GM23338 (cell line): ENCODE results near the gene KRTAP20-2. TPM values are rescaled to one million over a fixed set of nuclear protein-coding genes. Genes with fewer than 3 reads are reported as not detected.

Experiments used
- ATAC-seq: fragments of 200-7000 bp; cut with Tn5 transposase; 3 replicates; pipeline ENCODE4 v1.9.1; 2020
- DNase-seq: peaks from one replicate; pipeline ENCODE4 v3.0.0-alpha.2; 2015; ENCODE audit warnings: low spot score
- H2AFZ ChIP-seq: fragments of 200-600 bp; sonication (generic); 2 replicates; pipeline ENCODE4 v1.8.0; 2016; ENCODE audit warnings: antibody characterized with exemption, mild to moderate bottlenecking, moderate library complexity
- H3F3A ChIP-seq: fragments of 200-600 bp; sonication (generic); replicated peaks from 2 replicates; pipeline ENCODE4 v1.8.0; 2017; ENCODE audit warnings: antibody characterized with exemption, mixed run types, low read depth
- H3K27ac ChIP-seq: fragments of 200-600 bp; sonication (generic); 2 replicates; pipeline ENCODE4 v1.6.1; 2016; ENCODE audit warnings: low read depth
- H3K27me3 ChIP-seq: fragments of 200-600 bp; sonication (generic); 2 replicates; pipeline ENCODE4 v1.8.0; 2016; ENCODE audit warnings: mild to moderate bottlenecking, mixed run types, moderate library complexity; ENCODE audit not compliant: insufficient read depth
- H3K36me3 ChIP-seq: fragments of 200-600 bp; sonication (generic); 2 replicates; pipeline ENCODE4 v1.8.0; 2016; ENCODE audit warnings: mild to moderate bottlenecking; ENCODE audit not compliant: insufficient read depth
- H3K4me1 ChIP-seq: fragments of 200-600 bp; sonication (generic); 2 replicates; pipeline ENCODE4 v1.8.0; 2016; ENCODE audit warnings: mild to moderate bottlenecking, moderate library complexity; ENCODE audit not compliant: insufficient read depth
- H3K4me2 ChIP-seq: fragments of 200-600 bp; sonication (generic); 2 replicates; pipeline ENCODE4 v1.7.1; 2017; ENCODE audit warnings: mixed run types
- H3K4me3 ChIP-seq: fragments of 200-600 bp; sonication (generic); 2 replicates; pipeline ENCODE4 v1.6.1; 2016; ENCODE audit warnings: mixed run types
- H3K79me2 ChIP-seq: fragments of 200-600 bp; sonication (generic); replicated peaks from 2 replicates; pipeline ENCODE4 v1.8.0; 2017; ENCODE audit warnings: mild to moderate bottlenecking; ENCODE audit not compliant: insufficient read depth
- H3K9me2 ChIP-seq: fragments of 200-600 bp; sonication (generic); 2 replicates; pipeline ENCODE4 v1.8.0; 2017; ENCODE audit not compliant: insufficient read depth
- H4K20me1 ChIP-seq: fragments of 200-600 bp; sonication (generic); replicated peaks from 2 replicates; pipeline ENCODE4 v1.8.0; 2017; ENCODE audit warnings: mild to moderate bottlenecking; ENCODE audit not compliant: insufficient read depth
- H3K27ac Mint-ChIP-seq: 2 replicates; pipeline ENCODE4 v1.8.0; 2020; ENCODE audit warnings: inconsistent platforms, mild to moderate bottlenecking, moderate library complexity, mixed read lengths
- H3K27me3 Mint-ChIP-seq: 3 replicates; pipeline ENCODE4 v1.8.0; 2022; ENCODE audit warnings: low read depth, mild to moderate bottlenecking, moderate library complexity, mixed read lengths, inconsistent platforms; ENCODE audit not compliant: insufficient read depth, poor library complexity
- H3K36me3 Mint-ChIP-seq: 3 replicates; pipeline ENCODE4 v1.8.0; 2021; ENCODE audit warnings: low read depth, mild to moderate bottlenecking, inconsistent platforms, moderate library complexity, mixed read lengths
- H3K4me1 Mint-ChIP-seq: 3 replicates; pipeline ENCODE4 v1.8.0; 2020; ENCODE audit warnings: mild to moderate bottlenecking, inconsistent platforms, mixed read lengths
- H3K4me3 Mint-ChIP-seq: 3 replicates; pipeline ENCODE4 v1.8.0; 2021; ENCODE audit warnings: moderate library complexity, mild to moderate bottlenecking, inconsistent platforms, mixed read lengths
- H3K9me3 Mint-ChIP-seq: 3 replicates; pipeline ENCODE4 v1.8.0; 2020; ENCODE audit warnings: moderate library complexity, mild to moderate bottlenecking, inconsistent platforms, mixed read lengths
- CREB1 ChIP-seq: fragments of 250-450 bp; sonication (Bioruptor Pico); IDR thresholded peaks from 2 replicates; pipeline ENCODE4 v1.5.0; 2020; ENCODE audit warnings: low read depth, mild to moderate bottlenecking, moderate library complexity
- EZH2 ChIP-seq: fragments of 200-600 bp; sonication (generic); IDR thresholded peaks from one replicate; pipeline ENCODE4 v1.8.0; 2017; ENCODE audit warnings: antibody characterized with exemption, mild to moderate bottlenecking, low read depth; ENCODE audit not compliant: unreplicated experiment
- EZH2phosphoT487 ChIP-seq: fragments of 200-600 bp; sonication (generic); IDR thresholded peaks from one replicate; pipeline ENCODE4 v1.8.1; 2018; ENCODE audit warnings: antibody characterized with exemption; ENCODE audit not compliant: unreplicated experiment
- JUNB ChIP-seq: IDR thresholded peaks from one replicate; pipeline ENCODE4 v1.6.1; 2016; ENCODE audit warnings: antibody characterized with exemption; ENCODE audit not compliant: unreplicated experiment
- NANOG ChIP-seq: IDR thresholded peaks from 2 replicates; pipeline ENCODE4 v1.6.1; 2016; ENCODE audit warnings: antibody characterized with exemption, borderline replicate concordance
- POLR2AphosphoS5 ChIP-seq: IDR thresholded peaks from 2 replicates; pipeline ENCODE4 v1.6.1; 2016; ENCODE audit warnings: antibody characterized with exemption, low read depth
- STAT1 ChIP-seq: IDR thresholded peaks from one replicate; pipeline ENCODE4 v1.6.1; 2016; ENCODE audit warnings: antibody characterized with exemption; ENCODE audit not compliant: unreplicated experiment
- ZNF114 ChIP-seq: fragments of 250-450 bp; sonication (Bioruptor Pico); IDR thresholded peaks from 2 replicates; pipeline ENCODE4 v1.5.0; 2020; ENCODE audit warnings: mild to moderate bottlenecking, moderate library complexity
- ZNF331 ChIP-seq: fragments of 250-450 bp; sonication (Bioruptor Pico); IDR thresholded peaks from 2 replicates; pipeline ENCODE4 v1.5.0; 2020; ENCODE audit warnings: low read depth, mild to moderate bottlenecking, moderate library complexity
- polyA plus RNA-seq: library from polyadenylated mRNA; unstranded; fragments of >200 nt; fragmentation: Nextera tagmentation; extraction: Ambion mirVana; gene quantifications from 2 replicates; pipeline ENCODE4 v1.2.1, GENCODE V29; 2016
- total RNA-seq: library from RNA; depleted of rRNA; stranded (reverse); fragments of >200 nt; shearing (Covaris generic); gene quantifications from 2 replicates; pipeline ENCODE4 v1.2.3, GENCODE V29; 2014
- TF ChIP-seq, protein P1 (sequence below): IDR thresholded peaks from 2 replicates; pipeline ENCODE4 v1.6.1; 2016; ENCODE audit warnings: antibody characterized with exemption
- TF ChIP-seq, protein P2 (sequence below): IDR thresholded peaks from one replicate; pipeline ENCODE4 v1.6.1; 2018; ENCODE audit warnings: antibody characterized with exemption; ENCODE audit not compliant: unreplicated experiment
- TF ChIP-seq, protein P3 (sequence below): fragments of 250-450 bp; sonication (Bioruptor Pico); IDR thresholded peaks from 2 replicates; pipeline ENCODE4 v1.5.0; 2020; ENCODE audit warnings: mild to moderate bottlenecking, moderate library complexity
- TF ChIP-seq, protein P4 (sequence below), 2 experiments: fragments of 200-600 bp in 1 of 2; sonication (generic) in 1 of 2; conservative IDR thresholded peaks; 2 replicates each; pipeline versions ENCODE4 v1.5.1 to v1.6.1; 2016 to 2017; ENCODE audit warnings: antibody characterized with exemption in 2 of 2, low read depth in 2 of 2, mild to moderate bottlenecking in 2 of 2, moderate library complexity in 1 of 2

The KRTAP20-2 gene
- total and polyA plus RNA-seq, 2 experiments from 2014 or later = not detected

DNA sequence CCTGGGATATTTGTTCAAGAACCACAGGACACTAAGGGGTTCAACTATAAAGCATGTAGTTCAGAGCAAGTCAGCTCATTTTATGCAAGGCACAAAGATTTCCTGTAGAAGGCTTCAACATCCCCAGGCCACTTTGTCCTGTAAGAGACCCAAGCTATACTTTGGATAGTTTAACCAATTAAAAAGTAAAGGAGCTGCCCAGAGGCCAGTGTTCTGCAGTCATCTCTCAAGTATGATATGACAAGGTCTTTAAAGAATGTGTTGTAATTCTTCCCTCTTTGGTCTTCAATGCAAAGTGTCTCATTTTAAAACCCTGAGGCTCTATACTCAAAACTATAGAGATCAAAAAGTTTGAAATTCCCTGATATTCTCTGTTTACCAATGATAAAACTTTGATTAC, 41.7 kb downstream of the KRTAP20-2 start:
- H3K4me3 Mint-ChIP-seq = no peak overlapping the region
- no peaks in the 10 kb centered on the region for H3K4me1 Mint-ChIP-seq
- H3K36me3 ChIP-seq = no peaks in the 10 kb centered on the region
- no peak overlapping the region for H3K27ac ChIP-seq
- H3K4me1 ChIP-seq = no peaks in the 10 kb centered on the region
- no peaks in the 10 kb centered on the region for H3K27me3 Mint-ChIP-seq
- H3K27me3 ChIP-seq = no peaks in the 10 kb centered on the region
- TF ChIP-seq, protein P1, sequence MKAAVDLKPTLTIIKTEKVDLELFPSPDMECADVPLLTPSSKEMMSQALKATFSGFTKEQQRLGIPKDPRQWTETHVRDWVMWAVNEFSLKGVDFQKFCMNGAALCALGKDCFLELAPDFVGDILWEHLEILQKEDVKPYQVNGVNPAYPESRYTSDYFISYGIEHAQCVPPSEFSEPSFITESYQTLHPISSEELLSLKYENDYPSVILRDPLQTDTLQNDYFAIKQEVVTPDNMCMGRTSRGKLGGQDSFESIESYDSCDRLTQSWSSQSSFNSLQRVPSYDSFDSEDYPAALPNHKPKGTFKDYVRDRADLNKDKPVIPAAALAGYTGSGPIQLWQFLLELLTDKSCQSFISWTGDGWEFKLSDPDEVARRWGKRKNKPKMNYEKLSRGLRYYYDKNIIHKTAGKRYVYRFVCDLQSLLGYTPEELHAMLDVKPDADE = no peak
- TF ChIP-seq NANOG (no peak), STAT1 (no peak), POLR2AphosphoS5 (no peak), JUNB (no peak), EZH2phosphoT487 (no peak), ZNF114 (CRISPR knock-in tag) (no peak), ZNF331 (CRISPR knock-in tag) (no peak), CREB1 (CRISPR knock-in tag) (no peak), EZH2 (no peak)
- TF ChIP-seq, protein P2, sequence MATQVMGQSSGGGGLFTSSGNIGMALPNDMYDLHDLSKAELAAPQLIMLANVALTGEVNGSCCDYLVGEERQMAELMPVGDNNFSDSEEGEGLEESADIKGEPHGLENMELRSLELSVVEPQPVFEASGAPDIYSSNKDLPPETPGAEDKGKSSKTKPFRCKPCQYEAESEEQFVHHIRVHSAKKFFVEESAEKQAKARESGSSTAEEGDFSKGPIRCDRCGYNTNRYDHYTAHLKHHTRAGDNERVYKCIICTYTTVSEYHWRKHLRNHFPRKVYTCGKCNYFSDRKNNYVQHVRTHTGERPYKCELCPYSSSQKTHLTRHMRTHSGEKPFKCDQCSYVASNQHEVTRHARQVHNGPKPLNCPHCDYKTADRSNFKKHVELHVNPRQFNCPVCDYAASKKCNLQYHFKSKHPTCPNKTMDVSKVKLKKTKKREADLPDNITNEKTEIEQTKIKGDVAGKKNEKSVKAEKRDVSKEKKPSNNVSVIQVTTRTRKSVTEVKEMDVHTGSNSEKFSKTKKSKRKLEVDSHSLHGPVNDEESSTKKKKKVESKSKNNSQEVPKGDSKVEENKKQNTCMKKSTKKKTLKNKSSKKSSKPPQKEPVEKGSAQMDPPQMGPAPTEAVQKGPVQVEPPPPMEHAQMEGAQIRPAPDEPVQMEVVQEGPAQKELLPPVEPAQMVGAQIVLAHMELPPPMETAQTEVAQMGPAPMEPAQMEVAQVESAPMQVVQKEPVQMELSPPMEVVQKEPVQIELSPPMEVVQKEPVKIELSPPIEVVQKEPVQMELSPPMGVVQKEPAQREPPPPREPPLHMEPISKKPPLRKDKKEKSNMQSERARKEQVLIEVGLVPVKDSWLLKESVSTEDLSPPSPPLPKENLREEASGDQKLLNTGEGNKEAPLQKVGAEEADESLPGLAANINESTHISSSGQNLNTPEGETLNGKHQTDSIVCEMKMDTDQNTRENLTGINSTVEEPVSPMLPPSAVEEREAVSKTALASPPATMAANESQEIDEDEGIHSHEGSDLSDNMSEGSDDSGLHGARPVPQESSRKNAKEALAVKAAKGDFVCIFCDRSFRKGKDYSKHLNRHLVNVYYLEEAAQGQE = no peak
- TF ChIP-seq, protein P3, sequence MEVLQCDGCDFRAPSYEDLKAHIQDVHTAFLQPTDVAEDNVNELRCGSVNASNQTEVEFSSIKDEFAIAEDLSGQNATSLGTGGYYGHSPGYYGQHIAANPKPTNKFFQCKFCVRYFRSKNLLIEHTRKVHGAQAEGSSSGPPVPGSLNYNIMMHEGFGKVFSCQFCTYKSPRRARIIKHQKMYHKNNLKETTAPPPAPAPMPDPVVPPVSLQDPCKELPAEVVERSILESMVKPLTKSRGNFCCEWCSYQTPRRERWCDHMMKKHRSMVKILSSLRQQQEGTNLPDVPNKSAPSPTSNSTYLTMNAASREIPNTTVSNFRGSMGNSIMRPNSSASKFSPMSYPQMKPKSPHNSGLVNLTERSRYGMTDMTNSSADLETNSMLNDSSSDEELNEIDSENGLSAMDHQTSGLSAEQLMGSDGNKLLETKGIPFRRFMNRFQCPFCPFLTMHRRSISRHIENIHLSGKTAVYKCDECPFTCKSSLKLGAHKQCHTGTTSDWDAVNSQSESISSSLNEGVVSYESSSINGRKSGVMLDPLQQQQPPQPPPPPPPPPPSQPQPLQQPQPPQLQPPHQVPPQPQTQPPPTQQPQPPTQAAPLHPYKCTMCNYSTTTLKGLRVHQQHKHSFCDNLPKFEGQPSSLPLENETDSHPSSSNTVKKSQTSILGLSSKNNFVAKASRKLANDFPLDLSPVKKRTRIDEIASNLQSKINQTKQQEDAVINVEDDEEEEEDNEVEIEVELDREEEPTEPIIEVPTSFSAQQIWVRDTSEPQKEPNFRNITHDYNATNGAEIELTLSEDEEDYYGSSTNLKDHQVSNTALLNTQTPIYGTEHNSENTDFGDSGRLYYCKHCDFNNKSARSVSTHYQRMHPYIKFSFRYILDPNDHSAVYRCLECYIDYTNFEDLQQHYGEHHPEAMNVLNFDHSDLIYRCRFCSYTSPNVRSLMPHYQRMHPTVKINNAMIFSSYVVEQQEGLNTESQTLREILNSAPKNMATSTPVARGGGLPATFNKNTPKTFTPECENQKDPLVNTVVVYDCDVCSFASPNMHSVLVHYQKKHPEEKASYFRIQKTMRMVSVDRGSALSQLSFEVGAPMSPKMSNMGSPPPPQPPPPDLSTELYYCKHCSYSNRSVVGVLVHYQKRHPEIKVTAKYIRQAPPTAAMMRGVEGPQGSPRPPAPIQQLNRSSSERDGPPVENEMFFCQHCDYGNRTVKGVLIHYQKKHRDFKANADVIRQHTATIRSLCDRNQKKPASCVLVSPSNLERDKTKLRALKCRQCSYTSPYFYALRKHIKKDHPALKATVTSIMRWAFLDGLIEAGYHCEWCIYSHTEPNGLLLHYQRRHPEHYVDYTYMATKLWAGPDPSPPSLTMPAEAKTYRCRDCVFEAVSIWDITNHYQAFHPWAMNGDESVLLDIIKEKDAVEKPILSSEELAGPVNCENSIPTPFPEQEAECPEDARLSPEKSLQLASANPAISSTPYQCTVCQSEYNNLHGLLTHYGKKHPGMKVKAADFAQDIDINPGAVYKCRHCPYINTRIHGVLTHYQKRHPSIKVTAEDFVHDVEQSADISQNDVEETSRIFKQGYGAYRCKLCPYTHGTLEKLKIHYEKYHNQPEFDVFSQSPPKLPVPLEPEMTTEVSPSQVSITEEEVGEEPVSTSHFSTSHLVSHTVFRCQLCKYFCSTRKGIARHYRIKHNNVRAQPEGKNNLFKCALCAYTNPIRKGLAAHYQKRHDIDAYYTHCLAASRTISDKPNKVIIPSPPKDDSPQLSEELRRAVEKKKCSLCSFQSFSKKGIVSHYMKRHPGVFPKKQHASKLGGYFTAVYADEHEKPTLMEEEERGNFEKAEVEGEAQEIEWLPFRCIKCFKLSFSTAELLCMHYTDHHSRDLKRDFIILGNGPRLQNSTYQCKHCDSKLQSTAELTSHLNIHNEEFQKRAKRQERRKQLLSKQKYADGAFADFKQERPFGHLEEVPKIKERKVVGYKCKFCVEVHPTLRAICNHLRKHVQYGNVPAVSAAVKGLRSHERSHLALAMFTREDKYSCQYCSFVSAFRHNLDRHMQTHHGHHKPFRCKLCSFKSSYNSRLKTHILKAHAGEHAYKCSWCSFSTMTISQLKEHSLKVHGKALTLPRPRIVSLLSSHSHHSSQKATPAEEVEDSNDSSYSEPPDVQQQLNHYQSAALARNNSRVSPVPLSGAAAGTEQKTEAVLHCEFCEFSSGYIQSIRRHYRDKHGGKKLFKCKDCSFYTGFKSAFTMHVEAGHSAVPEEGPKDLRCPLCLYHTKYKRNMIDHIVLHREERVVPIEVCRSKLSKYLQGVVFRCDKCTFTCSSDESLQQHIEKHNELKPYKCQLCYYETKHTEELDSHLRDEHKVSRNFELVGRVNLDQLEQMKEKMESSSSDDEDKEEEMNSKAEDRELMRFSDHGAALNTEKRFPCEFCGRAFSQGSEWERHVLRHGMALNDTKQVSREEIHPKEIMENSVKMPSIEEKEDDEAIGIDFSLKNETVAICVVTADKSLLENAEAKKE (CRISPR knock-in tag) = no peak
- TF ChIP-seq, protein P4, sequence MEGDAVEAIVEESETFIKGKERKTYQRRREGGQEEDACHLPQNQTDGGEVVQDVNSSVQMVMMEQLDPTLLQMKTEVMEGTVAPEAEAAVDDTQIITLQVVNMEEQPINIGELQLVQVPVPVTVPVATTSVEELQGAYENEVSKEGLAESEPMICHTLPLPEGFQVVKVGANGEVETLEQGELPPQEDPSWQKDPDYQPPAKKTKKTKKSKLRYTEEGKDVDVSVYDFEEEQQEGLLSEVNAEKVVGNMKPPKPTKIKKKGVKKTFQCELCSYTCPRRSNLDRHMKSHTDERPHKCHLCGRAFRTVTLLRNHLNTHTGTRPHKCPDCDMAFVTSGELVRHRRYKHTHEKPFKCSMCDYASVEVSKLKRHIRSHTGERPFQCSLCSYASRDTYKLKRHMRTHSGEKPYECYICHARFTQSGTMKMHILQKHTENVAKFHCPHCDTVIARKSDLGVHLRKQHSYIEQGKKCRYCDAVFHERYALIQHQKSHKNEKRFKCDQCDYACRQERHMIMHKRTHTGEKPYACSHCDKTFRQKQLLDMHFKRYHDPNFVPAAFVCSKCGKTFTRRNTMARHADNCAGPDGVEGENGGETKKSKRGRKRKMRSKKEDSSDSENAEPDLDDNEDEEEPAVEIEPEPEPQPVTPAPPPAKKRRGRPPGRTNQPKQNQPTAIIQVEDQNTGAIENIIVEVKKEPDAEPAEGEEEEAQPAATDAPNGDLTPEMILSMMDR (conservative IDR thresholded peaks at IDR 0.05; ENCODE audit: low read depth in 2 of 2) = no peak
- no peaks in the 10 kb centered on the region for H3F3A ChIP-seq
- H3K27ac Mint-ChIP-seq = no peak overlapping the region
- no peaks in the 10 kb centered on the region for H4K20me1 ChIP-seq
- H2AFZ ChIP-seq = no peak overlapping the region
- DNase-seq (no peak), ATAC-seq (no peak)
- H3K4me2 ChIP-seq = no peak overlapping the region
- no peaks in the 10 kb centered on the region for H3K79me2 ChIP-seq
- H3K9me3 Mint-ChIP-seq = no peaks in the 10 kb centered on the region
- H3K36me3 Mint-ChIP-seq = no peaks in the 10 kb centered on the region
- 0 out of 2 replicates have a peak, but pooled peaks cover 3% of the 10 kb centered on the region for H3K9me2 ChIP-seq
- no peak overlapping the region for H3K4me3 ChIP-seq
